H1 (cell line): ENCODE measurements around the gene CDH8. TPM values are rescaled to one million over a fixed set of nuclear protein-coding genes. Genes with fewer than 3 reads are reported as not detected.
A peak's percentile ranks its signal among the peaks of the same experiment; 100 is the strongest.

Source experiments
- CTCF ChIA-PET: fragments of 300-600 bp; sonication (Branson Sonifier 250); formaldehyde crosslinking; loops from one replicate; lab custom pipeline; 2021; ENCODE audit not compliant: partially characterized antibody; lab: Charles Lee
- POLR2A ChIA-PET: fragments of 300-600 bp; sonication (Branson Sonifier 250); formaldehyde crosslinking; loops from one replicate; lab custom pipeline; 2021; ENCODE audit warnings: inconsistent platforms; ENCODE audit not compliant: partially characterized antibody; lab: Charles Lee
- DNase-seq, 2 experiments: peaks; one replicate each; pipeline versions ENCODE4 v3.0.0 to v3.0.0-alpha.2; 2010 to 2022; ENCODE audit warnings: low spot score in 2 of 2, low read depth in 1 of 2, mixed read lengths in 1 of 2
- FAIRE-seq: peaks from 2 replicates; lab custom pipeline; 2011; peaks lifted over from hg19 to GRCh38; lab: Jason Lieb, UNC
- H2AFZ ChIP-seq: 2 replicates; pipeline ENCODE4 v1.8.1; 2012; ENCODE audit warnings: low read length, inconsistent platforms
- H2AK5ac ChIP-seq: 2 replicates; pipeline ENCODE4 v1.6.1; 2013; ENCODE audit warnings: low read depth, low read length
- H2BK120ac ChIP-seq: replicated peaks from 2 replicates; pipeline ENCODE3; 2013; ENCODE audit warnings: low read depth, low read length, inconsistent platforms
- H2BK12ac ChIP-seq: 2 replicates; pipeline ENCODE4 v1.6.1; 2013; ENCODE audit warnings: low read depth, low read length
- H2BK15ac ChIP-seq: 2 replicates; pipeline ENCODE4 v1.6.1; 2013; ENCODE audit warnings: low read length
- H2BK20ac ChIP-seq: 2 replicates; pipeline ENCODE4 v1.6.1; 2013; ENCODE audit warnings: low read length
- H2BK5ac ChIP-seq: 2 replicates; pipeline ENCODE4 v1.6.1; 2013; ENCODE audit warnings: low read depth, low read length
- H3K14ac ChIP-seq: 2 replicates; pipeline ENCODE4 v1.6.1; 2013; ENCODE audit warnings: inconsistent platforms; ENCODE audit not compliant: insufficient read length
- H3K18ac ChIP-seq: 2 replicates; pipeline ENCODE4 v1.6.1; 2013; ENCODE audit warnings: low read length; ENCODE audit errors: extremely low read depth
- H3K23ac ChIP-seq: 2 replicates; pipeline ENCODE4 v1.6.1; 2013; ENCODE audit warnings: inconsistent platforms; ENCODE audit not compliant: insufficient read length
- H3K23me2 ChIP-seq: 2 replicates; pipeline ENCODE4 v1.6.1; 2013; ENCODE audit warnings: low read depth, low read length
- H3K27ac ChIP-seq: 2 replicates; pipeline ENCODE4 v1.6.1; 2011; ENCODE audit warnings: low read depth, low read length, inconsistent platforms
- H3K27me3 ChIP-seq, 4 experiments: replicated peaks in 1 of 4; 1 replicate in 1 of 4; 2 replicates in 3 of 4; pipeline versions ENCODE4 v1.6.1 to v1.8.1; 2011 to 2013; ENCODE audit warnings: low read length in 3 of 4, mild to moderate bottlenecking in 3 of 4, inconsistent platforms in 2 of 4, mixed read lengths in 2 of 4, moderate library complexity in 1 of 4; ENCODE audit not compliant: control insufficient read depth in 3 of 4, insufficient read depth in 3 of 4; ENCODE audit errors: extremely low read depth in 1 of 4
- H3K36me3 ChIP-seq, 4 experiments: 2 replicates each; pipeline versions ENCODE4 v1.6.1 to v1.8.1; 2011 to 2013; ENCODE audit warnings: mild to moderate bottlenecking in 4 of 4, low read length in 3 of 4, moderate library complexity in 2 of 4, control low read depth in 1 of 4, inconsistent platforms in 1 of 4; ENCODE audit not compliant: insufficient read depth in 4 of 4, control insufficient read depth in 2 of 4
- H3K4ac ChIP-seq: replicated peaks from 2 replicates; pipeline ENCODE3; 2013; ENCODE audit warnings: low read length, low read depth, mixed read lengths, inconsistent platforms; ENCODE audit not compliant: insufficient read length
- H3K4me1 ChIP-seq, 4 experiments: replicated peaks in 1 of 4; 1 replicate in 1 of 4; 2 replicates in 3 of 4; pipeline versions ENCODE4 v1.6.1 to v1.8.1; 2011 to 2013; ENCODE audit warnings: low read length in 3 of 4, inconsistent platforms in 2 of 4, mixed read lengths in 1 of 4; ENCODE audit not compliant: insufficient read depth in 4 of 4, control insufficient read depth in 3 of 4
- H3K4me2 ChIP-seq, 2 experiments: 2 replicates each; pipeline versions ENCODE4 v1.6.1 to v1.8.1; 2011 to 2013; ENCODE audit warnings: low read depth in 2 of 2, low read length in 2 of 2, control low read depth in 1 of 2, inconsistent platforms in 1 of 2, mild to moderate bottlenecking in 1 of 2; ENCODE audit not compliant: insufficient read depth in 1 of 2
- H3K4me3 ChIP-seq, 4 experiments: fragments of 200-600, 300-600 bp in 1 of 4; sonication (generic), shearing (Covaris generic), sonication (Bioruptor Twin) in 1 of 4; 2 replicates each; pipeline versions ENCODE4 v1.5.1 to v1.8.1; 2011 to 2016; ENCODE audit warnings: low read length in 4 of 4, low read depth in 3 of 4, control low read depth in 2 of 4, inconsistent platforms in 2 of 4, mild to moderate bottlenecking in 2 of 4, mixed read lengths in 1 of 4, moderate library complexity in 1 of 4; ENCODE audit not compliant: insufficient read depth in 2 of 4; ENCODE audit errors: extremely low read depth in 1 of 4
- H3K56ac ChIP-seq: replicated peaks from 2 replicates; pipeline ENCODE3; 2013; ENCODE audit warnings: low read depth, mild to moderate bottlenecking, mixed read lengths, low read length, inconsistent platforms; ENCODE audit not compliant: insufficient read length
- H3K79me1 ChIP-seq: 2 replicates; pipeline ENCODE4 v1.6.1; 2013; ENCODE audit warnings: low read depth, low read length, control low read depth
- H3K79me2 ChIP-seq, 2 experiments: 2 replicates each; pipeline versions ENCODE4 v1.6.1 to v1.8.1; 2012 to 2013; ENCODE audit warnings: low read length in 2 of 2, mild to moderate bottlenecking in 2 of 2, inconsistent platforms in 1 of 2; ENCODE audit not compliant: insufficient read depth in 2 of 2, control insufficient read depth in 1 of 2
- H3K9ac ChIP-seq, 4 experiments: replicated peaks in 1 of 4; 1 replicate in 1 of 4; 2 replicates in 3 of 4; pipeline versions ENCODE4 v1.6.1 to v1.8.1; 2011 to 2013; ENCODE audit warnings: low read depth in 3 of 4, low read length in 3 of 4, control low read depth in 2 of 4, mild to moderate bottlenecking in 2 of 4, moderate library complexity in 2 of 4, inconsistent platforms in 1 of 4; ENCODE audit errors: extremely low read depth in 1 of 4
- H3K9me3 ChIP-seq, 2 experiments: 2 replicates each; pipeline versions ENCODE4 v1.6.1 to v1.8.1; 2012 to 2013; ENCODE audit warnings: mild to moderate bottlenecking in 2 of 2, moderate library complexity in 2 of 2, control low read depth in 1 of 2, inconsistent platforms in 1 of 2, low read depth in 1 of 2, low read length in 1 of 2, mixed read lengths in 1 of 2; ENCODE audit not compliant: insufficient read depth in 2 of 2
- H4K20me1 ChIP-seq, 2 experiments: replicated peaks in 1 of 2; 2 replicates each; pipeline versions ENCODE3 to v1.8.1; 2011 to 2013; ENCODE audit warnings: inconsistent platforms in 2 of 2, low read length in 2 of 2, mild to moderate bottlenecking in 1 of 2; ENCODE audit not compliant: insufficient read depth in 2 of 2, control insufficient read depth in 1 of 2
- H4K5ac ChIP-seq: 2 replicates; pipeline ENCODE4 v1.6.1; 2013; ENCODE audit warnings: low read length, low read depth, mixed read lengths, inconsistent platforms; ENCODE audit not compliant: insufficient read length
- H4K8ac ChIP-seq: 2 replicates; pipeline ENCODE4 v1.8.0; 2013; ENCODE audit warnings: mild to moderate bottlenecking, moderate library complexity, low read length, inconsistent platforms; ENCODE audit not compliant: insufficient read depth; ENCODE audit errors: extremely low read depth
- H4K91ac ChIP-seq: replicated peaks from 2 replicates; pipeline ENCODE3; 2013; ENCODE audit warnings: low read length, mixed read lengths, inconsistent platforms; ENCODE audit not compliant: insufficient read length
- EZH2 ChIP-seq: fragments of 200-600 bp; sonication (generic); IDR thresholded peaks from 2 replicates; pipeline ENCODE4 v1.7.1; 2012; ENCODE audit warnings: low read depth, mild to moderate bottlenecking, moderate library complexity, low read length, inconsistent platforms; ENCODE audit not compliant: severe bottlenecking
- JUN ChIP-seq: IDR thresholded peaks from 2 replicates; pipeline ENCODE4 v1.6.1; 2011; ENCODE audit warnings: low read depth, mild to moderate bottlenecking, improper control_type of control experiment, low read length
- WGBS, 2 experiments: shearing (Covaris generic) in 1 of 2; methylation state at CpG; one replicate each; pipeline versions ENCODE4 v1.1.6 to v1.1.7; 2013 to 2015; ENCODE audit warnings: low lambda C conversion rate in 2 of 2, mixed read lengths in 2 of 2, inconsistent platforms in 1 of 2, low coverage in 1 of 2, missing lambda C conversion rate in 1 of 2; ENCODE audit not compliant: insufficient replicate concordance in 2 of 2, insufficient coverage in 1 of 2, insufficient read length in 1 of 2; ENCODE audit errors: extremely low coverage in 1 of 2, missing lambda C conversion rate in 1 of 2; 5-methylcytosine and 5-hydroxymethylcytosine counted together
- polyA plus RNA-seq, 7 experiments: library from polyadenylated mRNA; depleted of rRNA in 3 of 7; stranded (reverse) in 5 of 7; unstranded in 2 of 7; fragments of >200 nt in 5 of 7; fragments of 200-250 nt in 2 of 7; gene quantifications; 1 replicate in 5 of 7; 2 replicates in 1 of 7; 4 replicates in 1 of 7; pipeline versions ENCODE4 v1.2.1 to v1.2.3, GENCODE V29; 2011 to 2013; ENCODE audit warnings: missing spikeins in 2 of 7, mixed read lengths in 2 of 7
- total RNA-seq: library from RNA; stranded (reverse); fragmentation: NEBNext Ultra II Directional; extraction: Animal tissue kit (Norgen Biotek cat#: 25700); gene quantifications from 2 replicates; pipeline ENCODE4 v1.2.1, GENCODE V29; 2021

The CDH8 gene
- total and polyA plus RNA-seq, 2 of the 8 experiments (the other 6 are each of a cell fraction or from before 2014, with no cell fraction given): 7.7 to 8.4 TPM

GRCh38 chr16:62010186-62010585, 26.1 kb downstream of the CDH8 start:
- ChIA-PET POLR2A (no interaction called here), CTCF (no interaction called here)
- WGBS, 2 experiments: 89% methylated on average over 4 of the region's 4 CpGs; no CpG with 5 or more reads in 1 of the 2 experiments
- TF ChIP-seq JUN: no peak
- TF ChIP-seq EZH2: no peak
- H2AK5ac ChIP-seq: no peak overlapping the region
- no peak overlapping the region for H3K14ac ChIP-seq
- no peak overlapping the region for H4K8ac ChIP-seq
- no peak overlapping the region for H3K27ac ChIP-seq
- H2BK12ac ChIP-seq: no peak overlapping the region
- H3K23me2 ChIP-seq: no peaks in the 10 kb centered on the region
- no peaks in the 10 kb centered on the region for H3K79me1 ChIP-seq
- H3K4me2 ChIP-seq: no peak overlapping the region
- H2BK5ac ChIP-seq: no peak overlapping the region
- FAIRE-seq: peak; percentile 13
- H3K18ac ChIP-seq: no peak overlapping the region
- no peak overlapping the region for H3K56ac ChIP-seq
- no peak overlapping the region for H2BK120ac ChIP-seq
- no peak overlapping the region for H2BK15ac ChIP-seq
- H3K36me3 ChIP-seq: no peaks in the 10 kb centered on the region
- H4K5ac ChIP-seq: no peak overlapping the region
- H3K9ac ChIP-seq: no peak overlapping the region
- no peaks in the 10 kb centered on the region for H4K20me1 ChIP-seq
- no peak overlapping the region for H3K23ac ChIP-seq
- H3K4ac ChIP-seq: no peak overlapping the region
- H3K27me3 ChIP-seq: no peaks in the 10 kb centered on the region
- no peaks in the 10 kb centered on the region for H3K79me2 ChIP-seq
- peaks cover 0 to 3% (median 0%) of the 10 kb centered on the region in 4 experiments; a peak in 1 of 7 replicates for H3K4me1 ChIP-seq
- no peaks in the 10 kb centered on the region for H3K9me3 ChIP-seq
- no peak overlapping the region for H3K4me3 ChIP-seq
- no peak overlapping the region for H2AFZ ChIP-seq
- DNase-seq: no peak
- H4K91ac ChIP-seq: no peak overlapping the region
- no peak overlapping the region for H2BK20ac ChIP-seq
